Naive thymus-derived CD4-positive, alpha-beta T cell (primary cell): Measurements from ENCODE around the gene IDS. TPM values are rescaled to one million over a fixed set of nuclear protein-coding genes. Genes with fewer than 3 reads are reported as not detected.

ENCODE experiments used
- ATAC-seq: fragments of 150-1000 bp; cut with Tn5 transposase; 2 replicates; pipeline ENCODE4 v1.10.0; 2021; ENCODE audit warnings: mild to moderate bottlenecking, moderate library complexity
- CTCF ChIA-PET: fragments of 350-600 bp; sonication (Branson Sonifier 250); formaldehyde crosslinking; loops from one replicate; lab custom pipeline; 2021; ENCODE audit warnings: antibody characterized with exemption; lab: Charles Lee
- POLR2A ChIA-PET: fragments of 350-600 bp; sonication (Branson Sonifier 250); formaldehyde crosslinking; loops from one replicate; lab custom pipeline; 2021; ENCODE audit warnings: antibody characterized with exemption, inconsistent platforms; lab: Charles Lee
- DNase-seq, 9 donors: peaks; one replicate each; pipeline versions ENCODE4 v3.0.0 to v3.0.0-alpha.2; 2020 to 2022; ENCODE audit warnings: mixed read lengths in 1 of 9
- H3K27ac ChIP-seq: one replicate; pipeline ENCODE4 v1.7.0; 2013; ENCODE audit warnings: mild to moderate bottlenecking, low read depth, low read length, moderate library complexity
- H3K27me3 ChIP-seq, 2 donors: one replicate each; pipeline ENCODE4 v1.7.0; 2013; ENCODE audit warnings: low read length in 2 of 2, mild to moderate bottlenecking in 2 of 2, moderate library complexity in 2 of 2; ENCODE audit not compliant: control insufficient read depth in 2 of 2, insufficient read depth in 2 of 2
- H3K36me3 ChIP-seq, 3 experiments: 1 replicate in 2 of 3; 2 replicates in 1 of 3; pipeline ENCODE4 v1.7.0; 2013; ENCODE audit warnings: low read length in 3 of 3, mild to moderate bottlenecking in 3 of 3, moderate library complexity in 1 of 3; ENCODE audit not compliant: insufficient read depth in 3 of 3, control insufficient read depth in 2 of 3
- H3K4me1 ChIP-seq, 2 donors: one replicate each; pipeline ENCODE4 v1.7.0; 2013; ENCODE audit warnings: low read length in 2 of 2, mild to moderate bottlenecking in 2 of 2, moderate library complexity in 1 of 2; ENCODE audit not compliant: control insufficient read depth in 2 of 2, insufficient read depth in 2 of 2
- H3K4me3 ChIP-seq: 2 replicates; pipeline ENCODE4 v1.7.0; 2013; ENCODE audit warnings: mild to moderate bottlenecking, low read length
- H3K9me3 ChIP-seq, 3 experiments: 1 replicate in 2 of 3; 2 replicates in 1 of 3; pipeline ENCODE4 v1.7.0; 2013; ENCODE audit warnings: low read length in 3 of 3; ENCODE audit not compliant: control insufficient read depth in 2 of 3
- H3K27ac Mint-ChIP-seq, 9 donors: one replicate each; pipeline ENCODE4 v1.8.0; 2020 to 2022; ENCODE audit warnings: mixed read lengths in 9 of 9, mild to moderate bottlenecking in 8 of 9, moderate library complexity in 5 of 9, inconsistent platforms in 2 of 9
- H3K27me3 Mint-ChIP-seq, 5 donors: one replicate each; pipeline ENCODE4 v1.8.0; 2021 to 2022; ENCODE audit warnings: mixed read lengths in 5 of 5, mild to moderate bottlenecking in 1 of 5
- H3K36me3 Mint-ChIP-seq, 5 donors: one replicate each; pipeline ENCODE4 v1.8.0; 2020 to 2022; ENCODE audit warnings: mixed read lengths in 5 of 5, mild to moderate bottlenecking in 3 of 5, inconsistent platforms in 1 of 5
- H3K4me1 Mint-ChIP-seq, 7 donors: one replicate each; pipeline ENCODE4 v1.8.0; 2020 to 2022; ENCODE audit warnings: mixed read lengths in 7 of 7, mild to moderate bottlenecking in 3 of 7, inconsistent platforms in 1 of 7
- H3K4me3 Mint-ChIP-seq, 10 donors: one replicate each; pipeline ENCODE4 v1.8.0; 2020 to 2022; ENCODE audit warnings: mild to moderate bottlenecking in 10 of 10, mixed read lengths in 10 of 10, moderate library complexity in 6 of 10, inconsistent platforms in 2 of 10
- H3K9me3 Mint-ChIP-seq, 11 donors: one replicate each; pipeline ENCODE4 v1.8.0; 2020 to 2022; ENCODE audit warnings: mixed read lengths in 11 of 11, mild to moderate bottlenecking in 4 of 11, inconsistent platforms in 1 of 11, moderate library complexity in 1 of 11
- intact Hi-C, 2 donors: fragments of 100-400 bp; cut with micrococcal nuclease; formaldehyde crosslinking; loops; one replicate each; pipeline ENCODE4 v1.15.1; 2023
- polyA plus RNA-seq, 2 donors: library from polyadenylated mRNA; unstranded; fragments of 300-500 nt; fragmentation: Illumina TruSeq; gene quantifications; one replicate each; pipeline ENCODE4 v1.2.3, GENCODE V29; 2021
- total RNA-seq, 6 experiments: library from RNA in 5 of 6; stranded (reverse) in 5 of 6; gene quantifications; 1 replicate in 5 of 6; 2 replicates in 1 of 6; pipeline ENCODE4 v1.2.3 and lab custom pipeline; 2021 to 2026

IDS gene
- total and polyA plus RNA-seq, 7 experiments from 2014 or later = 73.1 to 317 (median 131) TPM

- H3K4me1 ChIP-seq = peaks cover 0 to 5% of the 10 kb centered on the region in 2 donors
- intact Hi-C loops = no loop called here
- Mint-ChIP-seq H3K4me1 (peaks cover 0 to 37% (median 6%) of the 10 kb centered on the region in 7 donors), H3K9me3 (no peaks in the 10 kb centered on the region), H3K27ac (no peak overlapping the region), H3K27me3 (no peaks in the 10 kb centered on the region), H3K36me3 (peaks cover 0 to 17% (median 4%) of the 10 kb centered on the region in 5 donors), H3K4me3 (no peak overlapping the region)
- H3K27ac ChIP-seq = no peak overlapping the region
- POLR2A ChIA-PET = no interaction called here
- no peaks in the 10 kb centered on the region for H3K27me3 ChIP-seq
- no peaks in the 10 kb centered on the region for H3K9me3 ChIP-seq
- peaks cover 13 to 78% (median 50%) of the 10 kb centered on the region in 3 experiments for H3K36me3 ChIP-seq
- CTCF ChIA-PET = interaction anchor here (0.6 kb wide), 1 partner anchor 10 kb away, joined by 3 read pairs; no protein-coding TSS in a partner anchor
- no peak for DNase-seq
- no peak overlapping the region for H3K4me3 ChIP-seq
- ATAC-seq = no peak
Observed at GRCh38 chrX:149498767-149499166, 6.3 kb downstream of the IDS start.

DNA sequence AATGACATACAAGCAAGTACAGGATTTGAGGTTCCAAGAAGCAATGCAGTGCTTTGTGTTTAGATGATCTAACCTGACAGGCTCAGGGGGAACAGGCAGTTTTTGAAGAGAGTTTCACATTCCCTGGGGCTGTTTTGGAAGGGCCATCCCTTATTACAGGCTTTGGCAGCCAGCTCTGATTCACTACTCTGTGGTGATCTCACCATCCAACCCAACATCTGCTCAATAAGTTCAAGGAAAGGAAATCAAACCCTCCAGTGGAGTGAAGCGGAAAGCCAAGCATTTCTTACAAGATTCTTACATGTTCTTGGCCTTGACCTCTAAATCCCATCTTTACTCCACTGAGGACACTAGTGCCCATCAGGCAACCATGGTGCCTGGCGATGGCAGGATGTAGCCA lies 7.5 kb downstream of the IDS start:
- H3K27me3 ChIP-seq = no peaks in the 10 kb centered on the region
- H3K36me3 ChIP-seq = peaks cover 13 to 85% (median 52%) of the 10 kb centered on the region in 3 experiments
- H3K27me3 Mint-ChIP-seq = no peaks in the 10 kb centered on the region
- H3K27ac ChIP-seq = no peak overlapping the region
- intact Hi-C loops = no loop called here
- H3K27ac Mint-ChIP-seq = no peak overlapping the region
- peaks cover 0 to under 1% of the 10 kb centered on the region in 2 donors for H3K4me1 ChIP-seq
- H3K9me3 Mint-ChIP-seq = no peaks in the 10 kb centered on the region
- H3K4me1 Mint-ChIP-seq = peaks cover 0 to 36% (median 4%) of the 10 kb centered on the region in 7 donors
- H3K4me3 ChIP-seq = no peak overlapping the region
- DNase-seq (no peak), ATAC-seq (no peak)
- no peaks in the 10 kb centered on the region for H3K9me3 ChIP-seq
- H3K36me3 Mint-ChIP-seq = peaks cover 0 to 17% (median 4%) of the 10 kb centered on the region in 5 donors
- CTCF ChIA-PET = no interaction called here
- POLR2A ChIA-PET = no interaction called here
- H3K4me3 Mint-ChIP-seq = no peak overlapping the region

- H3K27ac ChIP-seq = no peak overlapping the region
- no peaks in the 10 kb centered on the region for H3K9me3 Mint-ChIP-seq
- intact Hi-C loops = no loop called here
- ChIA-PET CTCF (no interaction called here), POLR2A (no interaction called here)
- no peak for DNase-seq
- H3K4me1 ChIP-seq = no peaks in the 10 kb centered on the region
- no peaks in the 10 kb centered on the region for H3K9me3 ChIP-seq
- H3K36me3 ChIP-seq = peaks cover 13 to 86% (median 49%) of the 10 kb centered on the region in 3 experiments
- no peak overlapping the region for H3K4me3 ChIP-seq
- peaks cover 0 to 19% (median 4%) of the 10 kb centered on the region in 5 donors for H3K36me3 Mint-ChIP-seq
- H3K27ac Mint-ChIP-seq = no peak overlapping the region
- no peak for ATAC-seq
- no peak overlapping the region for H3K4me3 Mint-ChIP-seq
- H3K4me1 Mint-ChIP-seq = peaks cover 0 to 33% (median 3%) of the 10 kb centered on the region in 7 donors
- no peaks in the 10 kb centered on the region for H3K27me3 ChIP-seq
- no peaks in the 10 kb centered on the region for H3K27me3 Mint-ChIP-seq
Observed at GRCh38 chrX:149497054-149497453, 8.1 kb downstream of the IDS start.

GRCh38 chrX:149495573-149496071 lies 9.5 kb downstream of the IDS start:
- H3K4me1 ChIP-seq = no peaks in the 10 kb centered on the region
- peaks cover 0 to 17% (median 4%) of the 10 kb centered on the region in 5 donors for H3K36me3 Mint-ChIP-seq
- H3K27ac Mint-ChIP-seq = no peak overlapping the region
- DNase-seq (no peak), ATAC-seq (no peak)
- H3K36me3 ChIP-seq = peaks cover 13 to 84% (median 50%) of the 10 kb centered on the region in 3 experiments
- no peaks in the 10 kb centered on the region for H3K9me3 ChIP-seq
- intact Hi-C loops = no loop called here
- H3K4me1 Mint-ChIP-seq = peaks cover 0 to 23% (median 1%) of the 10 kb centered on the region in 7 donors
- ChIA-PET CTCF (no interaction called here), POLR2A (no interaction called here)
- no peak overlapping the region for H3K4me3 Mint-ChIP-seq
- no peak overlapping the region for H3K27ac ChIP-seq
- H3K4me3 ChIP-seq = no peak overlapping the region
- H3K27me3 ChIP-seq = no peaks in the 10 kb centered on the region
- no peaks in the 10 kb centered on the region for H3K9me3 Mint-ChIP-seq
- H3K27me3 Mint-ChIP-seq = no peaks in the 10 kb centered on the region

DNA sequence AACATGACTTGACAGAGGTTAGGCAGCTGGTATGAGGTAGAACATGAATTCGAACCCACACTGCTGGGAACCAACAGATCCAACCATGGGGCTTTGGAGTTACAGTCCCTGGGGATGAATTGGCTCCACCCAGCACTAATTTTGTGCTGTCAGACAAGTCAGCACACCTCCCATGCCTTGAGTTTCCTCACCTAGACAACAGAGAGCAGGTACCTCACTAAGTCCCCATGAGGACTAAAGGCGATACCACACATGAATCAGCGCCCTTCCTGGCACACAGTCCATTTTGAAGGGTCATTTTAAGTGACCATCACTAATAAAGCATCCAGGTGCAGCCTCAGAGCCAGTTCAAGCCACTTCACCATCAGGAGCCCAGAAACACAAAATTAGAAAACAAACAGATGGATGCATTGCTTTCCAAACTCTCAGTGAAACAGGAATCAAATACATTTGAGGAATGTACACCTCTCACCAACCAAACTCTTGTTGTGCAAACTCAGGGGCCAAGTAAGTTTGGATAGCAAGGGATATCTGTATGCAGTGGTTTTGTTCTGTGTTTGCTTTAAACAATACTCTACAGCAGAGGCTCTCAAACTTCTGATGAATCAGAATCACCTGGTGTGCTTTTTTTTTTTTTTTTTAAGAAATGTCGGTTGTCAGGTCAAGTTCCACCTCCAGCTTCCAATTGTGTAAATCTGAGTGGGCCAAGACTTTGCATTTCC lies 10.1 kb downstream of the IDS start:
- DNase-seq (no peak), ATAC-seq (no peak)
- CTCF ChIA-PET = no interaction called here
- Mint-ChIP-seq H3K27me3 (no peaks in the 10 kb centered on the region), H3K9me3 (no peaks in the 10 kb centered on the region), H3K27ac (no peak overlapping the region), H3K4me1 (peaks cover 0 to 22% (median 3%) of the 10 kb centered on the region in 7 donors), H3K4me3 (no peak overlapping the region), H3K36me3 (peaks cover 4 to 21% (median 7%) of the 10 kb centered on the region in 5 donors)
- no peaks in the 10 kb centered on the region for H3K9me3 ChIP-seq
- H3K27me3 ChIP-seq = no peaks in the 10 kb centered on the region
- H3K27ac ChIP-seq = no peak overlapping the region
- POLR2A ChIA-PET = no interaction called here
- no peak overlapping the region for H3K4me3 ChIP-seq
- no peaks in the 10 kb centered on the region for H3K4me1 ChIP-seq
- intact Hi-C loops = no loop called here
- H3K36me3 ChIP-seq = peaks cover 13 to 84% (median 50%) of the 10 kb centered on the region in 3 experiments

GRCh38 chrX:149493567-149494562 lies 11.2 kb downstream of the IDS start:
- DNase-seq = no peak
- ChIA-PET CTCF (interaction anchor here (0.5 kb wide), 1 partner anchor 1487 kb away, joined by 6 read pairs; no protein-coding TSS in a partner anchor), POLR2A (no interaction called here)
- peaks cover 13 to 86% (median 50%) of the 10 kb centered on the region in 3 experiments for H3K36me3 ChIP-seq
- Mint-ChIP-seq H3K27me3 (no peaks in the 10 kb centered on the region), H3K4me3 (no peak overlapping the region), H3K4me1 (peaks cover 0 to 18% (median 4%) of the 10 kb centered on the region in 7 donors), H3K9me3 (no peaks in the 10 kb centered on the region), H3K36me3 (peaks cover 4 to 25% (median 6%) of the 10 kb centered on the region in 5 donors), H3K27ac (no peak overlapping the region)
- H3K27ac ChIP-seq = no peak overlapping the region
- intact Hi-C loops = no loop called here
- ATAC-seq = peak; percentile 17
- no peaks in the 10 kb centered on the region for H3K27me3 ChIP-seq
- H3K9me3 ChIP-seq = no peaks in the 10 kb centered on the region
- no peaks in the 10 kb centered on the region for H3K4me1 ChIP-seq
- H3K4me3 ChIP-seq = no peak overlapping the region
